HEK293 (cell line): Measurements from ENCODE around the gene LRCH1.

Experiments
- CTCF ChIA-PET: fragments of 350-600 bp; formaldehyde crosslinking; extraction: SDS; loops from one replicate; lab custom pipeline; 2021; ENCODE audit warnings: antibody characterized with exemption; lab: Yijun Ruan, JAX
- POLR2A ChIA-PET: fragments of 300-600 bp; formaldehyde crosslinking; extraction: SDS; loops from one replicate; lab custom pipeline; 2020; ENCODE audit warnings: antibody characterized with exemption, inconsistent platforms; lab: Yijun Ruan, JAX
- H3K27ac ChIP-seq: fragments of 200-500 bp; sonication (Bioruptor generic); 2 replicates; pipeline ENCODE4 v1.5.1; 2014; ENCODE audit warnings: low read depth, low read length, control low read depth, inconsistent platforms; ENCODE audit errors: extremely low read depth
- H3K36me3 ChIP-seq, 2 experiments: fragments of 200-500 bp in 1 of 2; sonication (Bioruptor generic) in 1 of 2; 1 replicate in 1 of 2; 2 replicates in 1 of 2; pipeline ENCODE4 v1.5.1; 2014 to 2017; ENCODE audit warnings: inconsistent platforms in 2 of 2, low read length in 2 of 2; ENCODE audit not compliant: control insufficient read depth in 2 of 2, insufficient read depth in 1 of 2
- H3K4me1 ChIP-seq: fragments of 200-500 bp; sonication (Bioruptor generic); 2 replicates; pipeline ENCODE4 v1.5.1; 2014; ENCODE audit warnings: mild to moderate bottlenecking, low read length, inconsistent platforms; ENCODE audit not compliant: control insufficient read depth, insufficient read depth
- H3K4me3 ChIP-seq: 2 replicates; pipeline ENCODE4 v1.5.1; 2011; ENCODE audit warnings: low read depth, mild to moderate bottlenecking, control low read depth, low read length, moderate library complexity
- H3K9me3 ChIP-seq: fragments of 200-500 bp; sonication (Bioruptor generic); 2 replicates; pipeline ENCODE4 v1.5.1; 2014; ENCODE audit warnings: low read depth, low read length, inconsistent platforms; ENCODE audit not compliant: control insufficient read depth, insufficient read depth
- BCL11A ChIP-seq: fragments of 450-650 bp; formaldehyde crosslinking; IDR thresholded peaks from 2 replicates; pipeline ENCODE4 v1.5.1; 2016; ENCODE audit warnings: low read depth, missing biosample characterization, missing genetic modification characterization
- FEZF1 ChIP-seq: fragments of 450-650 bp; formaldehyde crosslinking; IDR thresholded peaks from 2 replicates; pipeline ENCODE4 v1.5.1; 2016; ENCODE audit warnings: missing biosample characterization, missing genetic modification characterization
- HOXD13 ChIP-seq: sonication (generic); formaldehyde crosslinking; IDR thresholded peaks from 2 replicates; pipeline ENCODE4 v1.8.0; 2022; ENCODE audit warnings: missing genetic modification reagents, borderline replicate concordance
- OSR2 ChIP-seq: fragments of 450-650 bp; formaldehyde crosslinking; IDR thresholded peaks from 2 replicates; pipeline ENCODE4 v1.5.1; 2016; ENCODE audit warnings: missing biosample characterization, missing genetic modification characterization
- SALL2 ChIP-seq: fragments of 450-650 bp; formaldehyde crosslinking; IDR thresholded peaks from 2 replicates; pipeline ENCODE4 v1.5.0; 2017; ENCODE audit warnings: missing biosample characterization, mild to moderate bottlenecking, missing genetic modification characterization, borderline replicate concordance
- SP2 ChIP-seq: fragments of 450-650 bp; formaldehyde crosslinking; IDR thresholded peaks from 2 replicates; pipeline ENCODE4 v1.5.1; 2016; ENCODE audit warnings: missing biosample characterization, missing genetic modification characterization
- ZBTB21 ChIP-seq: fragments of 450-650 bp; formaldehyde crosslinking; IDR thresholded peaks from 2 replicates; pipeline ENCODE4 v1.5.1; 2017; ENCODE audit warnings: missing biosample characterization, missing genetic modification characterization
- ZBTB7A ChIP-seq: fragments of 450-650 bp; formaldehyde crosslinking; IDR thresholded peaks from 2 replicates; pipeline ENCODE4 v1.5.1; 2016; ENCODE audit warnings: low read depth, missing biosample characterization, missing genetic modification characterization
- ZNF155 ChIP-seq: fragments of 450-650 bp; formaldehyde crosslinking; IDR thresholded peaks from 2 replicates; pipeline ENCODE4 v1.5.1; 2016; ENCODE audit warnings: missing biosample characterization, missing genetic modification characterization
- ZNF169 ChIP-seq: fragments of 450-650 bp; formaldehyde crosslinking; IDR thresholded peaks from 2 replicates; pipeline ENCODE4 v1.5.1; 2016; ENCODE audit warnings: missing biosample characterization, missing genetic modification characterization
- ZNF211 ChIP-seq: fragments of 450-650 bp; formaldehyde crosslinking; IDR thresholded peaks from 2 replicates; pipeline ENCODE4 v1.5.1; 2016; ENCODE audit warnings: low read depth, missing biosample characterization, missing genetic modification characterization
- ZNF221 ChIP-seq: fragments of 450-650 bp; formaldehyde crosslinking; IDR thresholded peaks from 2 replicates; pipeline ENCODE4 v1.5.1; 2017; ENCODE audit warnings: missing biosample characterization, missing genetic modification characterization, borderline replicate concordance
- ZNF248 ChIP-seq: fragments of 450-650 bp; formaldehyde crosslinking; IDR thresholded peaks from 2 replicates; pipeline ENCODE4 v1.5.1; 2017; ENCODE audit warnings: missing biosample characterization, missing genetic modification characterization
- ZNF274 ChIP-seq, 2 experiments: fragments of 200-500 bp in 1 of 2; fragments of 450-650 bp in 1 of 2; sonication (Bioruptor generic) in 1 of 2; formaldehyde crosslinking in 1 of 2; IDR thresholded peaks; 2 replicates each; pipeline versions ENCODE4 v1.5.1 to v1.6.1; 2014 to 2016; ENCODE audit warnings: borderline replicate concordance in 1 of 2, inconsistent platforms in 1 of 2, low read length in 1 of 2, missing biosample characterization in 1 of 2, missing genetic modification characterization in 1 of 2
- ZNF311 ChIP-seq: fragments of 450-650 bp; formaldehyde crosslinking; IDR thresholded peaks from 2 replicates; pipeline ENCODE4 v1.5.1; 2017; ENCODE audit warnings: missing biosample characterization, missing genetic modification characterization, borderline replicate concordance
- ZNF324 ChIP-seq: fragments of 450-650 bp; formaldehyde crosslinking; IDR thresholded peaks from 2 replicates; pipeline ENCODE4 v1.5.1; 2016; ENCODE audit warnings: missing biosample characterization, missing genetic modification characterization
- ZNF391 ChIP-seq: fragments of 450-650 bp; formaldehyde crosslinking; IDR thresholded peaks from 2 replicates; pipeline ENCODE4 v1.5.1; 2016; ENCODE audit warnings: low read depth, missing biosample characterization, missing genetic modification characterization, borderline replicate concordance
- ZNF416 ChIP-seq: fragments of 450-650 bp; formaldehyde crosslinking; IDR thresholded peaks from 2 replicates; pipeline ENCODE4 v1.5.1; 2016; ENCODE audit warnings: missing biosample characterization, missing genetic modification characterization
- ZNF433 ChIP-seq: fragments of 450-650 bp; formaldehyde crosslinking; IDR thresholded peaks from 2 replicates; pipeline ENCODE4 v1.5.1; 2016; ENCODE audit warnings: missing biosample characterization, missing genetic modification characterization, low read depth
- ZNF501 ChIP-seq: fragments of 450-650 bp; formaldehyde crosslinking; IDR thresholded peaks from 2 replicates; pipeline ENCODE4 v1.5.1; 2016; ENCODE audit warnings: missing biosample characterization, missing genetic modification characterization
- ZNF521 ChIP-seq: fragments of 450-650 bp; formaldehyde crosslinking; IDR thresholded peaks from 2 replicates; pipeline ENCODE4 v1.5.1; 2017; ENCODE audit warnings: missing biosample characterization, mild to moderate bottlenecking, missing genetic modification characterization
- ZNF530 ChIP-seq: fragments of 450-650 bp; formaldehyde crosslinking; IDR thresholded peaks from 2 replicates; pipeline ENCODE4 v1.5.1; 2016; ENCODE audit warnings: low read depth, missing biosample characterization, missing genetic modification characterization
- ZNF626 ChIP-seq: fragments of 450-650 bp; sonication (Bioruptor Pico); formaldehyde crosslinking; IDR thresholded peaks from 2 replicates; pipeline ENCODE4 v1.5.1; 2018; ENCODE audit warnings: missing biosample characterization, missing genetic modification characterization, inconsistent platforms
- ZNF660 ChIP-seq: fragments of 450-650 bp; IDR thresholded peaks from 2 replicates; pipeline ENCODE4 v1.5.1; 2018; ENCODE audit warnings: missing biosample characterization, mild to moderate bottlenecking, missing genetic modification characterization
- ZNF664 ChIP-seq: fragments of 450-650 bp; formaldehyde crosslinking; IDR thresholded peaks from 2 replicates; pipeline ENCODE4 v1.5.1; 2016; ENCODE audit warnings: missing biosample characterization, missing genetic modification characterization
- ZNF677 ChIP-seq: fragments of 450-650 bp; IDR thresholded peaks from 2 replicates; pipeline ENCODE4 v1.5.0; 2018; ENCODE audit warnings: missing biosample characterization, mild to moderate bottlenecking, missing genetic modification characterization, moderate library complexity
- ZNF837 ChIP-seq: fragments of 450-650 bp; formaldehyde crosslinking; IDR thresholded peaks from 2 replicates; pipeline ENCODE4 v1.5.1; 2016; ENCODE audit warnings: missing biosample characterization, missing genetic modification characterization
- TF ChIP-seq, protein P1 (sequence below): fragments of 450-650 bp; formaldehyde crosslinking; IDR thresholded peaks from 2 replicates; pipeline ENCODE4 v1.5.1; 2016; ENCODE audit warnings: missing biosample characterization, missing genetic modification characterization
- TF ChIP-seq, protein P2 (sequence below): fragments of 450-650 bp; formaldehyde crosslinking; conservative IDR thresholded peaks from 2 replicates; pipeline ENCODE4 v1.5.1; 2016; ENCODE audit warnings: low read depth, missing biosample characterization, missing genetic modification characterization
- TF ChIP-seq, protein P3 (sequence below): fragments of 450-650 bp; formaldehyde crosslinking; IDR thresholded peaks from 2 replicates; pipeline ENCODE4 v1.5.1; 2017; ENCODE audit warnings: missing biosample characterization, missing genetic modification characterization

LRCH1 gene

DNA sequence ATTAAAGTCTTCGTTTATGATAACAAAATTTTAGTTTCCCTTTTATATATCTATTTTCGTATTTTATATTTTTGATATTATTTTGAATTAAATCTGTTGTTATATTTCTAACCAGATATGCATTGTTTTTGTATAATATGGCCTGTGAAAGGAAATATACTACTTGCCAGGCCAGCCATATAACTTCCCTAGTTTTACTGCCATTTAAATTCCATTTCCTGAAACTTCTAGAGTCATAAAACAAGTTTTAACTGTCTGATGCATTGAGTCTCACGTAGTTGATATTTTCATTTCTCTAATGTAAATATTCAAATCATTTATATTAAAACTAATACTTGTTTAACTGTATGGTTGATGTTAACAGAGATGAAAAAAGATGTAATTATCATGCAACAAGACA is 230.5 kb downstream of the LRCH1 start:
- ChIA-PET POLR2A (no interaction called here), CTCF (no interaction called here)
- Histone ChIP-seq H3K9me3 (no peaks in the 10 kb centered on the region), H3K36me3 (peaks cover 46 to 86% of the 10 kb centered on the region in 2 experiments), H3K4me1 (no peaks in the 10 kb centered on the region), H3K4me3 (no peak overlapping the region), H3K27ac (no peak overlapping the region)
- no peak for TF ChIP-seq ZNF155 (tag by site-specific recombination)
- TF ChIP-seq, protein P1, sequence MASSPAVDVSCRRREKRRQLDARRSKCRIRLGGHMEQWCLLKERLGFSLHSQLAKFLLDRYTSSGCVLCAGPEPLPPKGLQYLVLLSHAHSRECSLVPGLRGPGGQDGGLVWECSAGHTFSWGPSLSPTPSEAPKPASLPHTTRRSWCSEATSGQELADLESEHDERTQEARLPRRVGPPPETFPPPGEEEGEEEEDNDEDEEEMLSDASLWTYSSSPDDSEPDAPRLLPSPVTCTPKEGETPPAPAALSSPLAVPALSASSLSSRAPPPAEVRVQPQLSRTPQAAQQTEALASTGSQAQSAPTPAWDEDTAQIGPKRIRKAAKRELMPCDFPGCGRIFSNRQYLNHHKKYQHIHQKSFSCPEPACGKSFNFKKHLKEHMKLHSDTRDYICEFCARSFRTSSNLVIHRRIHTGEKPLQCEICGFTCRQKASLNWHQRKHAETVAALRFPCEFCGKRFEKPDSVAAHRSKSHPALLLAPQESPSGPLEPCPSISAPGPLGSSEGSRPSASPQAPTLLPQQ, result no peak
- no peak for TF ChIP-seq ZNF660 (tag by site-specific recombination)
- no peak for TF ChIP-seq HOXD13 (CRISPR knock-in tag)
- no peak for TF ChIP-seq ZNF169
- no peak for TF ChIP-seq ZNF501 (tag by site-specific recombination)
- no peak for TF ChIP-seq ZNF433

DNA sequence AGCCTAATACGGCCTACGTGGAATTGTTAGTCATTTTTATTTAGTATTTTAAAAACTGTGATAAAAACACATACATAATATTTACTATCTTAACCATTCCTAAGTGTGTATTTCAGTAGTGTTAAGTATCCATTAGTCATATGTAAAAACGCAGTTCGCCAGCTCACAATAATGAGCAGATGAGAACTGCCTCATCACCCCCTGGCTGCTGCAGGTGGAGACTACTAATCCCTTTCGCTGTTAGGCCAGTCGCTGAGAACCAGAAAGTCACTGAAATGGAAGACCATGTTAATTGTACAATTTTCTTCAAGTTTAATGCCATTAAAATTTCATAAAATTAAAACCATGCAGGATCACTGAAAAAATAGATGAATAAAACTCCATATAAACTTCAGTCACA is 242.4 kb downstream of the LRCH1 start:
- no peak for TF ChIP-seq BCL11A
- no peak for TF ChIP-seq ZNF274 (IDR thresholded peaks at IDR 0.05; ENCODE audit: low read length)
- TF ChIP-seq ZNF274 (tag by site-specific recombination; IDR thresholded peaks at IDR 0.05; ENCODE audit: borderline replicate concordance), result no peak
- no peak for TF ChIP-seq ZNF521
- no peak for TF ChIP-seq FEZF1
- no peak for TF ChIP-seq ZNF324 (tag by site-specific recombination)
- TF ChIP-seq ZNF664 (tag by site-specific recombination), result no peak
- TF ChIP-seq SALL2 (tag by site-specific recombination), result no peak
- no peak for TF ChIP-seq ZNF311
- TF ChIP-seq ZNF416 (tag by site-specific recombination), result no peak
- no peak for TF ChIP-seq ZNF677 (tag by site-specific recombination)
- no peak for TF ChIP-seq ZNF530 (tag by site-specific recombination)
- TF ChIP-seq ZBTB7A, result no peak
- no peak for TF ChIP-seq SP2 (tag by site-specific recombination)
- no peak for TF ChIP-seq ZNF221 (tag by site-specific recombination)
- no peak for TF ChIP-seq ZNF391 (tag by site-specific recombination)
- Histone ChIP-seq H3K4me3 (no peak overlapping the region), H3K9me3 (no peaks in the 10 kb centered on the region), H3K27ac (no peak overlapping the region), H3K36me3 (peaks cover 7 to 17% of the 10 kb centered on the region in 2 experiments; a peak in 2 of 3 replicates), H3K4me1 (no peaks in the 10 kb centered on the region; the same call in 1 of the 2 replicates)
- ChIA-PET POLR2A (no interaction called here), CTCF (no interaction called here)

DNA sequence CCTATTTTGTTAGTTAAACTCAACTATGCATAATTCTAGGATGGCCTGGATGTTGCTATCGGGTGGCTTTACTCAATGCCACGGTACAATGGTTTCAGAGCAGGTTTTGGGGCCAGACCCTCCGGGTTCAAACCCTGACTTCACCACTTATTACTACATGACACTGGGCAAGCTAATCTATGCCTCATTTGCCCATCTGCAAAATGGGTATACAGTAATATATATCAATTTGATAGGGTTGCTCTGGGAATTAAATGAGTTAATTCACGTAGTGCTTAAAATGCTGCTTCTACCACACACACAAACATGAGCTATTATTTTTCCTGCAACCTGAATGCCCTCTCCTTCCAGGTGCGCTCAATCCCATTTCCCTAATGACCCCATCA is 243.2 kb downstream of the LRCH1 start:
- Histone ChIP-seq H3K27ac (no peak overlapping the region; the same call in 1 of the 2 replicates), H3K36me3 (peaks cover 7 to 9% of the 10 kb centered on the region in 2 experiments; a peak in 2 of 3 replicates), H3K4me1 (no peaks in the 10 kb centered on the region; the same call in 1 of the 2 replicates), H3K4me3 (peak overlapping the region; percentile 96), H3K9me3 (no peaks in the 10 kb centered on the region)
- ChIA-PET CTCF (no interaction called here), POLR2A (no interaction called here)
- TF ChIP-seq, protein P2, sequence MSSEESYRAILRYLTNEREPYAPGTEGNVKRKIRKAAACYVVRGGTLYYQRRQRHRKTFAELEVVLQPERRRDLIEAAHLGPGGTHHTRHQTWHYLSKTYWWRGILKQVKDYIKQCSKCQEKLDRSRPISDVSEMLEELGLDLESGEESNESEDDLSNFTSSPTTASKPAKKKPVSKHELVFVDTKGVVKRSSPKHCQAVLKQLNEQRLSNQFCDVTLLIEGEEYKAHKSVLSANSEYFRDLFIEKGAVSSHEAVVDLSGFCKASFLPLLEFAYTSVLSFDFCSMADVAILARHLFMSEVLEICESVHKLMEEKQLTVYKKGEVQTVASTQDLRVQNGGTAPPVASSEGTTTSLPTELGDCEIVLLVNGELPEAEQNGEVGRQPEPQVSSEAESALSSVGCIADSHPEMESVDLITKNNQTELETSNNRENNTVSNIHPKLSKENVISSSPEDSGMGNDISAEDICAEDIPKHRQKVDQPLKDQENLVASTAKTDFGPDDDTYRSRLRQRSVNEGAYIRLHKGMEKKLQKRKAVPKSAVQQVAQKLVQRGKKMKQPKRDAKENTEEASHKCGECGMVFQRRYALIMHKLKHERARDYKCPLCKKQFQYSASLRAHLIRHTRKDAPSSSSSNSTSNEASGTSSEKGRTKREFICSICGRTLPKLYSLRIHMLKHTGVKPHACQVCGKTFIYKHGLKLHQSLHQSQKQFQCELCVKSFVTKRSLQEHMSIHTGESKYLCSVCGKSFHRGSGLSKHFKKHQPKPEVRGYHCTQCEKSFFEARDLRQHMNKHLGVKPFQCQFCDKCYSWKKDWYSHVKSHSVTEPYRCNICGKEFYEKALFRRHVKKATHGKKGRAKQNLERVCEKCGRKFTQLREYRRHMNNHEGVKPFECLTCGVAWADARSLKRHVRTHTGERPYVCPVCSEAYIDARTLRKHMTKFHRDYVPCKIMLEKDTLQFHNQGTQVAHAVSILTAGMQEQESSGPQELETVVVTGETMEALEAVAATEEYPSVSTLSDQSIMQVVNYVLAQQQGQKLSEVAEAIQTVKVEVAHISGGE, result no peak
- TF ChIP-seq ZNF248 (tag by site-specific recombination) (no peak), OSR2 (no peak), ZNF837 (tag by site-specific recombination) (no peak), ZNF211 (tag by site-specific recombination) (no peak), ZNF626 (tag by site-specific recombination) (no peak), ZBTB21 (tag by site-specific recombination) (no peak)
- TF ChIP-seq, protein P3, sequence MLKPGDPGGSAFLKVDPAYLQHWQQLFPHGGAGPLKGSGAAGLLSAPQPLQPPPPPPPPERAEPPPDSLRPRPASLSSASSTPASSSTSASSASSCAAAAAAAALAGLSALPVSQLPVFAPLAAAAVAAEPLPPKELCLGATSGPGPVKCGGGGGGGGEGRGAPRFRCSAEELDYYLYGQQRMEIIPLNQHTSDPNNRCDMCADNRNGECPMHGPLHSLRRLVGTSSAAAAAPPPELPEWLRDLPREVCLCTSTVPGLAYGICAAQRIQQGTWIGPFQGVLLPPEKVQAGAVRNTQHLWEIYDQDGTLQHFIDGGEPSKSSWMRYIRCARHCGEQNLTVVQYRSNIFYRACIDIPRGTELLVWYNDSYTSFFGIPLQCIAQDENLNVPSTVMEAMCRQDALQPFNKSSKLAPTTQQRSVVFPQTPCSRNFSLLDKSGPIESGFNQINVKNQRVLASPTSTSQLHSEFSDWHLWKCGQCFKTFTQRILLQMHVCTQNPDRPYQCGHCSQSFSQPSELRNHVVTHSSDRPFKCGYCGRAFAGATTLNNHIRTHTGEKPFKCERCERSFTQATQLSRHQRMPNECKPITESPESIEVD (tag by site-specific recombination), result no peak
